OCI-LY3 (cell line): ENCODE results near the gene REXO4.

ENCODE experiments used
- H2AFZ ChIP-seq: fragments of 200-600, 300-600 bp; shearing (Covaris generic); 2 replicates; pipeline ENCODE4 v1.6.0; 2014; ENCODE audit warnings: antibody characterized with exemption, low read depth, low read length
- H3K27ac ChIP-seq: fragments of 200-600, 300-600 bp; sonication (generic); 2 replicates; pipeline ENCODE4 v1.5.1; 2014; ENCODE audit warnings: mild to moderate bottlenecking, low read length, moderate library complexity, mixed read lengths
- H3K27me3 ChIP-seq: fragments of 200-600, 300-600 bp; sonication (generic); 2 replicates; pipeline ENCODE4 v1.6.1; 2014; ENCODE audit warnings: low read depth, low read length, mixed read lengths
- H3K36me3 ChIP-seq: fragments of 200-600, 300-600 bp; sonication (generic); replicated peaks from 2 replicates; pipeline ENCODE3; 2014; ENCODE audit warnings: low read depth, low read length, mixed read lengths
- H3K4me1 ChIP-seq: fragments of 300-600, 200-600 bp; sonication (generic); 2 replicates; pipeline ENCODE4 v1.6.1; 2014; ENCODE audit warnings: low read length, mixed read lengths
- H3K4me2 ChIP-seq: fragments of 200-600, 300-600 bp; sonication (generic); 2 replicates; pipeline ENCODE4 v1.6.1; 2014; ENCODE audit warnings: low read length, mixed read lengths
- H3K4me3 ChIP-seq: fragments of 300-600, 200-600 bp; sonication (generic); 2 replicates; pipeline ENCODE4 v1.5.1; 2014; ENCODE audit warnings: antibody characterized with exemption, mild to moderate bottlenecking, low read length, moderate library complexity
- H3K79me2 ChIP-seq: fragments of 300-600, 200-600 bp; shearing (Covaris generic); 2 replicates; pipeline ENCODE4 v1.6.1; 2014; ENCODE audit warnings: mild to moderate bottlenecking, low read length, mixed read lengths
- H3K9ac ChIP-seq: fragments of 300-600, 200-600 bp; shearing (Covaris generic); 2 replicates; pipeline ENCODE4 v1.6.0; 2014; ENCODE audit warnings: mild to moderate bottlenecking, low read length, moderate library complexity
- H3K9me3 ChIP-seq: fragments of 200-600, 300-600 bp; shearing (Covaris generic); 2 replicates; pipeline ENCODE4 v1.6.1; 2014; ENCODE audit warnings: low read length, mixed read lengths; ENCODE audit not compliant: insufficient read depth
- H4K20me1 ChIP-seq: fragments of 200-600, 300-600 bp; sonication (generic); 2 replicates; pipeline ENCODE4 v1.6.1; 2016; ENCODE audit warnings: low read length, mixed read lengths; ENCODE audit not compliant: insufficient read depth
- EZH2phosphoT487 ChIP-seq: fragments of 200-600 bp; shearing (Covaris generic); IDR thresholded peaks from 2 replicates; pipeline ENCODE4 v1.6.1; 2018; ENCODE audit warnings: antibody characterized with exemption, mixed run types, low read depth
- TF ChIP-seq, protein P1 (sequence below): fragments of 200-600, 300-600 bp; sonication (generic); IDR thresholded peaks from 2 replicates; pipeline ENCODE4 v1.5.1; 2014; ENCODE audit warnings: antibody characterized with exemption, low read length, low read depth

Gene REXO4

DNA sequence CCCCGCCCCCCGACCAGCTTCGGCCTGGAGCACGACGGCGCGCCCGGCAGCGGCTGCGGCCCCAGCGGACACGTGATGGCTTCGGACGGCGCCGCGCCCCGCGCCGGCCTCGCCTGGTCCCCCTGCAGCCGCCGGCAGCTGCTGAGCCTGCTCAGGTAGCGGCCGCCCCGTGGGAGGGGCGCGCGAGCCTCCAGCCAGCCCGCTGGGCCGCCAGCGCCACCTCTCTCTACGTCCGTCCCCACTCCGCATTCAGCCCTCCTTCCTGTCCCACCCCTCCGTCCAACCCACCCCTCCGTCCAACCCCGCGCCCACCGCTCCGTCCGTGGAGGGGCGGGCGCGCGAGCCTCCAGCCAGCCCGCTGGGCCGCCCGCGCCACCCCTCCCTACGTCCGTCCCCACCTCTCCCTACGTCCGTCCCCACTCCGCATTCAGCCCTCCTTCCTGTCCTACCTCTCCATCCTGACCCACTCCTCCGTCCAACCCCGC, 10.8 kb upstream of the REXO4 start:
- H4K20me1 ChIP-seq, result no peaks in the 10 kb centered on the region
- no peak overlapping the region for H3K4me2 ChIP-seq
- no peaks in the 10 kb centered on the region for H3K9me3 ChIP-seq
- no peaks in the 10 kb centered on the region for H3K27me3 ChIP-seq
- no peak overlapping the region for H3K27ac ChIP-seq
- H3K79me2 ChIP-seq, result no peaks in the 10 kb centered on the region
- no peak overlapping the region for H3K4me3 ChIP-seq
- H3K4me1 ChIP-seq, result no peaks in the 10 kb centered on the region
- H3K9ac ChIP-seq, result no peak overlapping the region
- H2AFZ ChIP-seq, result no peak overlapping the region
- no peak for TF ChIP-seq EZH2phosphoT487
- TF ChIP-seq, protein P1, sequence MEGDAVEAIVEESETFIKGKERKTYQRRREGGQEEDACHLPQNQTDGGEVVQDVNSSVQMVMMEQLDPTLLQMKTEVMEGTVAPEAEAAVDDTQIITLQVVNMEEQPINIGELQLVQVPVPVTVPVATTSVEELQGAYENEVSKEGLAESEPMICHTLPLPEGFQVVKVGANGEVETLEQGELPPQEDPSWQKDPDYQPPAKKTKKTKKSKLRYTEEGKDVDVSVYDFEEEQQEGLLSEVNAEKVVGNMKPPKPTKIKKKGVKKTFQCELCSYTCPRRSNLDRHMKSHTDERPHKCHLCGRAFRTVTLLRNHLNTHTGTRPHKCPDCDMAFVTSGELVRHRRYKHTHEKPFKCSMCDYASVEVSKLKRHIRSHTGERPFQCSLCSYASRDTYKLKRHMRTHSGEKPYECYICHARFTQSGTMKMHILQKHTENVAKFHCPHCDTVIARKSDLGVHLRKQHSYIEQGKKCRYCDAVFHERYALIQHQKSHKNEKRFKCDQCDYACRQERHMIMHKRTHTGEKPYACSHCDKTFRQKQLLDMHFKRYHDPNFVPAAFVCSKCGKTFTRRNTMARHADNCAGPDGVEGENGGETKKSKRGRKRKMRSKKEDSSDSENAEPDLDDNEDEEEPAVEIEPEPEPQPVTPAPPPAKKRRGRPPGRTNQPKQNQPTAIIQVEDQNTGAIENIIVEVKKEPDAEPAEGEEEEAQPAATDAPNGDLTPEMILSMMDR, result no peak
- no peaks in the 10 kb centered on the region for H3K36me3 ChIP-seq

DNA sequence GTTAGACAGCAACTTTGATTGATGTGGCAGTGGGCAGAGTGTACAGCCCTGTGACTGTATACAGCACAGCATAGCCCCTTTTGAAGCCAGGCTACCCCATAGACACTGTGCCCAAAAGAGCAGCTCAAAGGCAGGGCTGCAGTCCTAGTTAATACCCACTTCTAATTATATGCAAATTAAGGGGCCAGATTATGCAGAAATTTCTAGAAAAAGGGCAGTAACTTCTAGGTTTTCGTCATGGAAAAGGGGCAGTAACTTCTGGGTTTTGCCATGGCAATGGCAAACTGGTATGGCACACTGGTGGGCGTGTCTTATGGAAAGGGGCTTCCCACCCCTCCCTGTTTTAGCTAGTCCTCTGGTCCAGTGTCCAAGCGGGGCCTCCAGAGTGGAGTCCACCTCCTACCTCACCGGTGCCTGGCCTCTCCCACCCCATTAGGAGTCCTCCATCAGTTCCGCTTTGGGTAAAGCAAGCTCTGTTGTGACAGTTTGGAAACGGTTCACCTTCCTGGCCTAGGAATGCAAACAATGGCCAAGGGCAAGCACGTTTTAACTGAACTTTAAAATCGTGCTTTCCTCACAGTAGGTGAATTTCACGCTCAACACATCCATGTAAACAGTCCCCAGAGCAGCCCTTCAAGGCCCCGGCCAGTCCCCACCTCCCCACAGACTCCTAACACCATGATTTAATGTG, 10.0 kb upstream of the REXO4 start:
- no peak overlapping the region for H2AFZ ChIP-seq
- H3K27me3 ChIP-seq, result no peaks in the 10 kb centered on the region
- H3K4me2 ChIP-seq, result no peak overlapping the region
- H3K27ac ChIP-seq, result no peak overlapping the region
- H3K9me3 ChIP-seq, result no peaks in the 10 kb centered on the region
- no peaks in the 10 kb centered on the region for H4K20me1 ChIP-seq
- H3K4me1 ChIP-seq, result no peaks in the 10 kb centered on the region
- no peak overlapping the region for H3K4me3 ChIP-seq
- H3K79me2 ChIP-seq, result no peaks in the 10 kb centered on the region
- TF ChIP-seq, protein P1, result no peak
- TF ChIP-seq EZH2phosphoT487, result no peak
- H3K9ac ChIP-seq, result no peak overlapping the region
- no peaks in the 10 kb centered on the region for H3K36me3 ChIP-seq

DNA sequence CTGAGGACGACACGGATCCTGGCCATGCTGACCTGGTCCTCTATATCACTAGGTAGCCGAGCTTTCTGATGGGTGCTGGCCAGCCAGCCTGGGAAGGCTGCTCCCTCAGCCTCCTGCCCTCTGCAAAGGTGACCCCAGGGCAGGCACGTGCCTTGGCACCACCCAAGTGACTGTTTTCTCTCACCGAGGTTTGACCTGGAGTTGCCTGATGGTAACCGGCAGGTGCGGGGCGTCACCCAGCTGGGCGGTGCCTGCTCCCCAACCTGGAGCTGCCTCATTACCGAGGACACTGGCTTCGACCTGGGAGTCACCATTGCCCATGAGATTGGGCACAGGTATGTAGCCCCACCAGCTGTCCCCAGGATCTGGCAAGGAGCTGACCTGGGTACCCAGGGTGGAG, 8.2 kb upstream of the REXO4 start:
- Histone ChIP-seq H2AFZ (no peak overlapping the region), H3K9me3 (no peaks in the 10 kb centered on the region), H3K27ac (no peak overlapping the region), H3K79me2 (no peaks in the 10 kb centered on the region), H3K36me3 (no peaks in the 10 kb centered on the region), H3K4me3 (no peak overlapping the region), H3K27me3 (no peaks in the 10 kb centered on the region), H4K20me1 (no peaks in the 10 kb centered on the region), H3K4me1 (peaks cover 9% of the 10 kb centered on the region), H3K9ac (no peak overlapping the region), H3K4me2 (no peak overlapping the region)
- no peak for TF ChIP-seq EZH2phosphoT487
- TF ChIP-seq, protein P1, result no peak

DNA sequence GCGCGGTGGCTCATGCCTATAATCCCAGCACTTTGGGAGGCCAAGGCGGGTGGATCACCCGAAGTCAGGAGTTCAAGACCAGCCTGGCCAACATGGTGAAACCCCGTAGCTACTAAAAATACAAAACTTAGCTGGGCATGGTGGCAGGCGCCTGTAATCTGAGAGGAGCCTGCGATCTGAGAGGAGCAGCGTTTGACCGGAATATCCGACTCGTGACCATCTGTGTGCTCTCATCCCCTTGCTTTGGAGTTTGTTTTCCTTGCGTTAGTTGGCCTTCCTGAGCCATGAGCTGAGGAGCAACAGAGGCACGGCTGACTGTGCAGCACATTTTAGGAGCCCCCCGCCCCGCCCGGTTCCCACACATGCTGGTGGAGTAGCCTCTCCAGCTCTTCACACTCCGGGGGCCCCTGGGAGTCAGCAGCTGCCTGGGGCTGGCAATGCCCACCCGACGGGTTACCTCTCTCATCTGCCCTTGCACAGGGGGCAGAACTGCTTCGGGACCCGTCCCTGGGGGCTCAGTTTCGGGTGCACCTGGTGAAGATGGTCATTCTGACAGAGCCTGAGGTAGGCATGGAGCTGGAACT, 7.3 kb upstream of the REXO4 start:
- H3K27ac ChIP-seq, result no peak overlapping the region
- no peaks in the 10 kb centered on the region for H3K79me2 ChIP-seq
- peaks cover 18% of the 10 kb centered on the region for H3K4me1 ChIP-seq
- TF ChIP-seq, protein P1, result no peak
- no peak for TF ChIP-seq EZH2phosphoT487
- no peak overlapping the region for H3K4me2 ChIP-seq
- no peaks in the 10 kb centered on the region for H4K20me1 ChIP-seq
- no peaks in the 10 kb centered on the region for H3K9me3 ChIP-seq
- H2AFZ ChIP-seq, result no peak overlapping the region
- no peak overlapping the region for H3K4me3 ChIP-seq
- no peaks in the 10 kb centered on the region for H3K36me3 ChIP-seq
- H3K27me3 ChIP-seq, result no peaks in the 10 kb centered on the region
- H3K9ac ChIP-seq, result no peak overlapping the region
